ENCODE results near the gene WT1.

The WT1 gene

GRCh38 chr11:32433914-32434355 is 1.4 kb downstream of the WT1 start:
- H3K9me3 Mint-ChIP-seq: no peaks in the 10 kb centered on the region
- H3K4me3 Mint-ChIP-seq: no peak overlapping the region
- ATAC-seq (no peak), DNase-seq (no peak)
- no peaks in the 10 kb centered on the region for H3K36me3 Mint-ChIP-seq (ENCODE audit: low read depth)
- no peak overlapping the region for H3K27ac Mint-ChIP-seq
- peaks cover 30% of the 10 kb centered on the region for H3K4me1 Mint-ChIP-seq
- H3K27me3 Mint-ChIP-seq: peaks cover 80% of the 10 kb centered on the region

DNA sequence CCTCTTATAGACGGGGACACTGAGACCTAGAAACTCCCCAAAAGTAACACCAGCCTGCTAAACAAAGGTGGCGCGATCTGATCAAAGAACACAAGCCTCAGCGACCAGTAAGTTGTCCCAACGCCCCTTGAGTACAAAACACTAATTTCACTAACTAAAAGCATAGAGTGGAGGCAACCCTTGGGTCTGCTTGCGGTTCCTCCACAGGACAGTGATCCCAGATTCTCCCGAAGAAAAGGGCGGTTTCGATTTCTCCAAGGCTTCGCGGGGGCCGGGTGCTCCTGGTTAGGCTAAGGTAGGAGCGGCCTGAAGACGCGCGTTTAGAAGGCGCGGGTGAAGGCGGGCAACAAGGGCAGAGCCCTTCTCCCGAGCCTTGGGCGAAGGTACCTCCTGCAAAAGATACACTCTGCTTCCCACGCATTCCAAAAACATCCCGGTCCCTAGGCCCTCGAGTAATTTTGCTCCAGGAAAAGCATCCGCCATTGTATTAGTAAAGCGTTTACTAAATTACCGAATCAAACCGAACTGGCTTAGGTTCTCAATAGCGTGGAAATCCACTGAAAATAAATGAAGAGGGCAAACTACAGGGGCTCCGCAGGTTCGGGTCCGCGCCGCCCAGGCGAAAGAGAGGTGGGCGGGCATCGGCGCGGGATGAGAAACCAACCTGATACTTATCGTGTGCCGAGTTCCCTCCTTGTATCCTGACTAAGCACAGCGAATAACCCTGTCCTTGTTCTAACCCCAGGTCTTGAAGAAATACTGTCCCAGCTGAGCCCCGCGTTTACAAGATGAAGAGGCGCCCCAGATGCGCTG is 2.0 kb downstream of the WT1 start:
- no peaks in the 10 kb centered on the region for H3K9me3 Mint-ChIP-seq
- DNase-seq: no peak
- H3K36me3 Mint-ChIP-seq (ENCODE audit: low read depth): no peaks in the 10 kb centered on the region
- no peak for ATAC-seq
- H3K27ac Mint-ChIP-seq: no peak overlapping the region
- H3K4me1 Mint-ChIP-seq: peaks cover 27% of the 10 kb centered on the region
- peaks cover 81% of the 10 kb centered on the region for H3K27me3 Mint-ChIP-seq
- H3K4me3 Mint-ChIP-seq: no peak overlapping the region

DNA sequence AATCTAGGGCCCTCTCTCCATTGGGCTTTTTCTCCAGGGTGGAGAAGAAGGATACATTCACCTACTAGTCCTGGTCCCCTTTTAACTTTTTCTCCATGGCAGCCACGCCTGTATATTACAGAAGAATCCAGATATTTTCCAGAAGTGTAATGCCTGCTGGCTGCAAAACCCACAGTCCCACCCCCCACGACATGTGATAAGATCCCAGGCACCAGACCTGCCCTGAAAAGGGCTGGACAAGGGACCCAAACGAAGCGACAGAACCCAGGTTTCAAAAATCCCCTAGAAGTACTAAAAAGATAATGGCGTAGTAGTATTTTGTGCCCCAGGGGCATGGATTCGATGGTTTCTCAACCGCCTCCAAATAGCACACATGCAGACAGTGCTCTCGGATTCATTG is 2.8 kb downstream of the WT1 start:
- no peak for DNase-seq
- Mint-ChIP-seq H3K4me1 (peaks cover 22% of the 10 kb centered on the region), H3K27ac (no peak overlapping the region), H3K27me3 (peaks cover 81% of the 10 kb centered on the region), H3K4me3 (no peak overlapping the region), H3K9me3 (no peaks in the 10 kb centered on the region), H3K36me3 (ENCODE audit: low read depth) (no peaks in the 10 kb centered on the region)
- ATAC-seq: no peak

DNA sequence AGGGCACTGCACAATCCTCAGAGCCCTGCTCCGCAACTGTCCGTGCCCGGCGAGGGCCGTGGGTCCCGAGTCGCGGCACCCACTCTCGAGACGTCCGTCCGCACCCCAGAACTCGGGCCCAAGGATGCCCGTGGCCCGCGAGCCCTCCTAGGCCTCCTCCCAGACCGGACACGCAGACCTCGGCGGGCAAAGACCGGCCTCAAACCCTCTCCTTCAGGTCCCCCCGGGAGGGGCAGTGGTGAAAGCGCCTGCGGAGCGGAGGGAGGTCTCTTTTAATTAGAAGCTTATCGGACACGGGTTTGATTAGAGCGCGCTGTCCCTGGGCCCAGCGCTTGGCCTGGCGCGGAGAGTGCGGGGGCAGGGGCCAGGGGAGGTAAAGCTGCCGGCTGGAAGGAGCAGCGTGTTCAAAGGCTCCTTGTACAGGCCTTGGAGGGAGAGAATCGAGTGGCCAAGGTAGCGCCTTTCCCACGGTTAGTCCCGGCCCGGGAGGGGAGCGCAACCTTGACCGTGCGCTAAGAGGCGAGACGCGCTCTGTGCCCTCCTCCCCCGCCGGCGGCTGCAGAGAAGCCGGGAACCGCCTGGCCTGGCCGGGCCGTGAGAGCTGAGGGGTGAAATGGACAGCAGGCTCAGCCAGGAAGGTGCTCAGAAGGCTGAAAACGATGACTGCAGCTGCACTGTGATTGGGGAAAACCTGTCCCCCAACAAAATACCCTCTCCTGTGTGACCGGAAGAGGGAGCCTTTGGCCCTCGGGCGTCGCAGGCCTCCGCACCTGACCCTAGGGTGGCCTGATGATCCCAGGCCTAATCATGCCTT is 4.6 kb downstream of the WT1 start:
- Mint-ChIP-seq H3K27me3 (peaks cover 81% of the 10 kb centered on the region), H3K4me1 (peaks cover 16% of the 10 kb centered on the region), H3K9me3 (no peaks in the 10 kb centered on the region), H3K36me3 (ENCODE audit: low read depth) (no peaks in the 10 kb centered on the region), H3K27ac (no peak overlapping the region), H3K4me3 (no peak overlapping the region)
- ATAC-seq (no peak), DNase-seq (no peak)

- Mint-ChIP-seq H3K36me3 (ENCODE audit: low read depth) (no peaks in the 10 kb centered on the region), H3K27me3 (peaks cover 89% of the 10 kb centered on the region), H3K4me1 (peaks cover 14% of the 10 kb centered on the region), H3K4me3 (no peak overlapping the region), H3K27ac (no peak overlapping the region), H3K9me3 (no peaks in the 10 kb centered on the region)
- no peak for ATAC-seq
- DNase-seq: no peak
These were observed 5.9 kb downstream of the WT1 start for GRCh38 chr11:32429477-32429876.

- peaks cover 84% of the 10 kb centered on the region for H3K27me3 Mint-ChIP-seq
- DNase-seq (no peak), ATAC-seq (no peak)
- no peak overlapping the region for H3K4me3 Mint-ChIP-seq
- no peak overlapping the region for H3K27ac Mint-ChIP-seq
- H3K4me1 Mint-ChIP-seq: peaks cover 11% of the 10 kb centered on the region
- H3K36me3 Mint-ChIP-seq (ENCODE audit: low read depth): no peaks in the 10 kb centered on the region
- no peaks in the 10 kb centered on the region for H3K9me3 Mint-ChIP-seq
These were observed 6.6 kb downstream of the WT1 start for GRCh38 chr11:32428665-32429303.

GRCh38 chr11:32427935-32428664 is 7.2 kb downstream of the WT1 start:
- no peak for ATAC-seq
- H3K27ac Mint-ChIP-seq: no peak overlapping the region
- peaks cover 81% of the 10 kb centered on the region for H3K27me3 Mint-ChIP-seq
- no peaks in the 10 kb centered on the region for H3K36me3 Mint-ChIP-seq (ENCODE audit: low read depth)
- DNase-seq: no peak
- peaks cover 7% of the 10 kb centered on the region for H3K4me1 Mint-ChIP-seq
- no peaks in the 10 kb centered on the region for H3K9me3 Mint-ChIP-seq
- H3K4me3 Mint-ChIP-seq: no peak overlapping the region

- DNase-seq (no peak), ATAC-seq (no peak)
- H3K4me1 Mint-ChIP-seq: peaks cover 4% of the 10 kb centered on the region
- no peaks in the 10 kb centered on the region for H3K9me3 Mint-ChIP-seq
- no peak overlapping the region for H3K4me3 Mint-ChIP-seq
- no peaks in the 10 kb centered on the region for H3K36me3 Mint-ChIP-seq (ENCODE audit: low read depth)
- peaks cover 80% of the 10 kb centered on the region for H3K27me3 Mint-ChIP-seq
- no peak overlapping the region for H3K27ac Mint-ChIP-seq
These were observed 7.8 kb downstream of the WT1 start for GRCh38 chr11:32427616-32427934.

DNA sequence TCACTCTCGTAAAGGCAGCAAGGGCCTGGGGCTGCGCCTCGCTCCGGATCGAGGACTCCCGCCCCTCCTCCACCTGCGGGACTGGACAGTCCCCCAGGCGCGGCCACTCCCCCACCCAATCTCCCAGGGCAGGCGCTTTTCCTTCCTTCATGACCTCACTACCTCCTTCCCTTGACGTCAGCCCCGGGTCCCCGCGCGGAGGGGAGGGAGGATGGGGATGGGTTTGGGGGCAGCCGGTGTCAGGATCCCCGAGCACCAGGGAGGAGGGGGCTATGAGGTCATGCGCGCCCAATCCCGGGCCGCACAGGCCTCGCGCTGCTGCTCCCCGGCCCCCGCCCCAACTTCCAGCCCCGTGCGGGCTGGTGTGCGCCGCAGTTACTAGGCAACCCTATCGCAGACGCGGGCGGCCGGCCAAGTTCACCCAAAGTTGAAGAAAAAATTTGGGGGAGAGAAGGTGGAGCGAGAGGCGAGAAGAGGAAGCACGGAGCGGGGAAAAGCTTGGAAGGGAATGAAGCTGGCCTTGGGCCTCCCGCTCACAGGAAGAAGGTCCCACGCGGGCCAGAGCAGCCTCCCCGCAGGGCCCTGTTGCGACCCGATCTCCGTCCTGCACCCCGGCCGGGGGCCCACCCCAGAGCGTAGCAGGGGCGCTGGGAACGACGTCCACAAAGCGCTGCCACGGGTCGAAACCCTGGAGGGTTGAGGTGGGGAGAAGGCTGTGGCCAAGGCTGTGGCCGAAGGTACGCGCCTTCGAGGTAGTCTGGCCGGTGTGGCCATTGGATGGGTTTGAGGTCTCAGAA is 8.3 kb downstream of the WT1 start:
- peaks cover 7% of the 10 kb centered on the region for H3K4me1 Mint-ChIP-seq
- H3K36me3 Mint-ChIP-seq (ENCODE audit: low read depth): no peaks in the 10 kb centered on the region
- no peak overlapping the region for H3K27ac Mint-ChIP-seq
- H3K27me3 Mint-ChIP-seq: peaks cover 78% of the 10 kb centered on the region
- H3K9me3 Mint-ChIP-seq: no peaks in the 10 kb centered on the region
- H3K4me3 Mint-ChIP-seq: no peak overlapping the region
- ATAC-seq: no peak
- no peak for DNase-seq

GRCh38 chr11:32426192-32426591 is 9.1 kb downstream of the WT1 start:
- no peaks in the 10 kb centered on the region for H3K9me3 Mint-ChIP-seq
- ATAC-seq: no peak
- peaks cover 74% of the 10 kb centered on the region for H3K27me3 Mint-ChIP-seq
- no peak for DNase-seq
- no peaks in the 10 kb centered on the region for H3K36me3 Mint-ChIP-seq (ENCODE audit: low read depth)
- peaks cover 14% of the 10 kb centered on the region for H3K4me1 Mint-ChIP-seq
- no peak overlapping the region for H3K27ac Mint-ChIP-seq
- no peak overlapping the region for H3K4me3 Mint-ChIP-seq

DNA sequence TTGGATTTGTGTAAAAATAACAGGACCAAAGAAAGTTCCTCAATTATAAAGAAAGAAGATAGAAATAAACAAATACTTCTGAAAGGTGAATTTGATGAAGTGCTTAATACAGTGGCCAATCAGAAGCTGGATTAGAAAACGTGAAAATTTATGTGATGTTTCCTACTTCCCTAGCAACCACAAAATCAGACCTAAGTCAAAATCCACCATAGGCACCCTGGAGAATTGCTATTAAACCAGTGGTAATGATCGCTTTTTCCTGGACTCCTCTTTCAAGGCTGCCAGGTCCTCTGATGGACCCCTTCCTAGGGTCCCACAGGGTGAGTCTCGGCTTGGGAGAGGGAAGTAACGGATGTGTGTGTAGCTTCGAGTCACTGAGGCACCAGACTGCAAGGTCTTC is 9.6 kb downstream of the WT1 start:
- H3K9me3 Mint-ChIP-seq: no peaks in the 10 kb centered on the region
- peaks cover 18% of the 10 kb centered on the region for H3K4me1 Mint-ChIP-seq
- ATAC-seq (no peak), DNase-seq (no peak)
- H3K27me3 Mint-ChIP-seq: peaks cover 70% of the 10 kb centered on the region
- H3K27ac Mint-ChIP-seq: no peak overlapping the region
- no peak overlapping the region for H3K4me3 Mint-ChIP-seq
- no peaks in the 10 kb centered on the region for H3K36me3 Mint-ChIP-seq (ENCODE audit: low read depth)

DNA sequence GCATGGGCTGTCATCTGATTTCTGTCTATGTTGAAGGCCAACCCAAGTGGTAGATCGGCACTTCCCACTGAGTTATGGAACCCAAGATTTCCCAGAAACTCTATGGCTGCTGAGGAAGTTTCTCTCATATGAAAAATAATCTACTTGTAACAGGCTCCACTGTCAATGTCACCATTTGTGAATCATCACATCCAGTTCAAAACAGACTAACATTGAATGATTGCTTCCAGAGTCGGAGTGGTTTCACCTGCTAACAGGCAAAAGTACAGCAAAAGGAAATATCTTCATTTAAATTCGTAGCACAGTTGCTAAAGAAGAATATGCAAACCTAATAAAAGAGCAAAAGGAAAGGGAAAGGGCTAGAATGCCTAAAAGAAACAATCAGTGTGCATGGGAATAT is 12.8 kb downstream of the WT1 start:
- DNase-seq (no peak), ATAC-seq (no peak)
- Mint-ChIP-seq H3K4me1 (peaks cover 20% of the 10 kb centered on the region), H3K27ac (no peak overlapping the region), H3K36me3 (ENCODE audit: low read depth) (no peaks in the 10 kb centered on the region), H3K9me3 (no peaks in the 10 kb centered on the region), H3K4me3 (no peak overlapping the region), H3K27me3 (peaks cover 37% of the 10 kb centered on the region)

DNA sequence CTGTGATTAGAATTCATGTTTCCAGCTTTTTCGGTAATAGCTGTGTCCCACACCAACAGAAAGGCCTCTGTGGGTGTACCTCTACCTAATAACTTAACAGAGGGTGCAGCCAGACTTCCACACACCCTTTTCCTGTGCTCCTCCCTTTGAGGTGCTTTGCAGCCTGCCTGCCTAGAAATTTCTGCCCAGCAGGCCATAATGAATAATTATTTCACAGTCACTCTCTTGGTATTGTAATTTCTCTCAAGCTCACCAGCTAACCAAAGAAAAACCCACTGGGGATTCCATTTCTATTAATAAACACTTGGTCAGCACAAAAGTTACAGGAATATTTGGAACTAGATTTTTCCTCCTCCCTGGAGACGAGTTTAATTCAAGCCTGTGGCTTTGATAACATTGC is 13.3 kb downstream of the WT1 start:
- Mint-ChIP-seq H3K27me3 (peaks cover 34% of the 10 kb centered on the region), H3K27ac (no peak overlapping the region), H3K4me1 (peaks cover 19% of the 10 kb centered on the region), H3K9me3 (no peaks in the 10 kb centered on the region), H3K36me3 (ENCODE audit: low read depth) (no peaks in the 10 kb centered on the region), H3K4me3 (no peak overlapping the region)
- DNase-seq (no peak), ATAC-seq (no peak)

Data from activated naive CD8-positive, alpha-beta T cell treated with anti-CD3 and anti-CD28 coated beads, Interleukin-2, amount 50 U/mL, for 24 hours (primary cell).